ENCODE data around the gene CHAF1B.

CHAF1B gene

DNA sequence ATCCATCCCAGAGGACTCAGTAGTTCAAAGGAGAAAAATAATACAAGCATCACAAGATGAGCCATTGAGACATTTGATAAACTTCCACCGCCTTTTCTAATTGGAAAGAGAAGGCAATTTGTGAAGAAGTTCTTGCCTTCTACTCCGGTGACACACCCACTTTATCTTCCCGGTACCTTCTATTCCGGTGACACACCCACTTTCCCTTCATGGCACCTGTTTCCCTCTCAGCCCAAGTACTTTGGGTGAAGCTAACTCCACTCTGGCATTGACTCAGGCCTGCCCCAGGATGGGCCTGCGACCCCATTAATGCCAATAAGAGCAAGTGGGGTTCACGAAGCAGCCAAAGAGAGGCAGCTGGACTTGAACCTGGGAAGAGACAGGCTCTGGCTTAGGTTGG lies 56.5 kb downstream of the CHAF1B start:
- Histone ChIP-seq H3K4me3 (replicated peaks; ENCODE audit: insufficient read depth, low read length) (no peak overlapping the region), H3K27ac (replicated peaks) (no peak overlapping the region), H3K27me3 (ENCODE audit: insufficient read depth, poor library complexity, severe bottlenecking) (no peaks in the 10 kb centered on the region)
- TF ChIP-seq SPI1 (IDR thresholded peaks at IDR 0.05; ENCODE audit: borderline replicate concordance, low read depth) (no peak), CTCF (IDR thresholded peaks at IDR 0.05; ENCODE audit: insufficient read depth, low read length) (no peak), GABPA (IDR thresholded peaks at IDR 0.05; ENCODE audit: low read depth) (no peak), POLR2AphosphoS5 (IDR thresholded peaks at IDR 0.05; ENCODE audit: low read depth) (no peak)
- TF ChIP-seq, protein P1, sequence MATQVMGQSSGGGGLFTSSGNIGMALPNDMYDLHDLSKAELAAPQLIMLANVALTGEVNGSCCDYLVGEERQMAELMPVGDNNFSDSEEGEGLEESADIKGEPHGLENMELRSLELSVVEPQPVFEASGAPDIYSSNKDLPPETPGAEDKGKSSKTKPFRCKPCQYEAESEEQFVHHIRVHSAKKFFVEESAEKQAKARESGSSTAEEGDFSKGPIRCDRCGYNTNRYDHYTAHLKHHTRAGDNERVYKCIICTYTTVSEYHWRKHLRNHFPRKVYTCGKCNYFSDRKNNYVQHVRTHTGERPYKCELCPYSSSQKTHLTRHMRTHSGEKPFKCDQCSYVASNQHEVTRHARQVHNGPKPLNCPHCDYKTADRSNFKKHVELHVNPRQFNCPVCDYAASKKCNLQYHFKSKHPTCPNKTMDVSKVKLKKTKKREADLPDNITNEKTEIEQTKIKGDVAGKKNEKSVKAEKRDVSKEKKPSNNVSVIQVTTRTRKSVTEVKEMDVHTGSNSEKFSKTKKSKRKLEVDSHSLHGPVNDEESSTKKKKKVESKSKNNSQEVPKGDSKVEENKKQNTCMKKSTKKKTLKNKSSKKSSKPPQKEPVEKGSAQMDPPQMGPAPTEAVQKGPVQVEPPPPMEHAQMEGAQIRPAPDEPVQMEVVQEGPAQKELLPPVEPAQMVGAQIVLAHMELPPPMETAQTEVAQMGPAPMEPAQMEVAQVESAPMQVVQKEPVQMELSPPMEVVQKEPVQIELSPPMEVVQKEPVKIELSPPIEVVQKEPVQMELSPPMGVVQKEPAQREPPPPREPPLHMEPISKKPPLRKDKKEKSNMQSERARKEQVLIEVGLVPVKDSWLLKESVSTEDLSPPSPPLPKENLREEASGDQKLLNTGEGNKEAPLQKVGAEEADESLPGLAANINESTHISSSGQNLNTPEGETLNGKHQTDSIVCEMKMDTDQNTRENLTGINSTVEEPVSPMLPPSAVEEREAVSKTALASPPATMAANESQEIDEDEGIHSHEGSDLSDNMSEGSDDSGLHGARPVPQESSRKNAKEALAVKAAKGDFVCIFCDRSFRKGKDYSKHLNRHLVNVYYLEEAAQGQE (IDR thresholded peaks at IDR 0.05; ENCODE audit: insufficient replicate concordance, low read depth): no peak
- DNase-seq (ENCODE audit: low read depth in 1 of 2, low spot score in 1 of 2): no peak

GRCh38 chr21:36446301-36446700 lies 61.1 kb downstream of the CHAF1B start:
- DNase-seq (ENCODE audit: low read depth in 1 of 2, low spot score in 1 of 2): no peak

DNA sequence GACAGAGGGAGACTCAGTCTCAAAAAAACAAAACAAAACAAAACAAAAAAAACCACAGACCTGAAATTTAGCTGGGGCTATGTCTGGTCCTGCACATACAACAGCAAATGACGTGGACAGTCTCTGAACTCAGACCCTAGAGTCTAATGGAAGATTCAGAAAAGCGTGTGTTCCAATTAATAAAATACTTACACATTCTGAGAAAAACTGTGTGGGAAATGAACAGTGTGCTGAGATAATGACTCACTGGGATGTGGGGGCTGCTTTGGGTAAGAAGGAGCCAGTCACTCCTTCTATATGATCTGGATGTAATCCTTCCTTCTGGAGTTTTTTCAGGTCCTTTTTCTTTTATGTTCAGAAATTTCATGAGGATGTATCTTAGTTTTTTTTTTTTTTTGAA lies 65.3 kb downstream of the CHAF1B start:
- TF ChIP-seq POLR2AphosphoS5 (IDR thresholded peaks at IDR 0.05; ENCODE audit: low read depth) (no peak), CTCF (IDR thresholded peaks at IDR 0.05; ENCODE audit: insufficient read depth, low read length) (no peak), SPI1 (IDR thresholded peaks at IDR 0.05; ENCODE audit: borderline replicate concordance, low read depth) (no peak)
- TF ChIP-seq, protein P1 (IDR thresholded peaks at IDR 0.05; ENCODE audit: insufficient replicate concordance, low read depth): no peak
- no peak for DNase-seq (ENCODE audit: low read depth in 1 of 2, low spot score in 1 of 2)
- Histone ChIP-seq H3K27ac (replicated peaks) (no peak overlapping the region), H3K27me3 (ENCODE audit: insufficient read depth, poor library complexity, severe bottlenecking) (no peaks in the 10 kb centered on the region), H3K4me3 (replicated peaks; ENCODE audit: insufficient read depth, low read length) (no peak overlapping the region)

More at GRCh38 chr21:36446301-36446700, 61.1 kb downstream of the CHAF1B start:
- Histone ChIP-seq H3K27ac (replicated peaks) (no peak overlapping the region), H3K27me3 (ENCODE audit: insufficient read depth, poor library complexity, severe bottlenecking) (no peaks in the 10 kb centered on the region), H3K4me3 (replicated peaks; ENCODE audit: insufficient read depth, low read length) (no peak overlapping the region)
- no peak for TF ChIP-seq POLR2AphosphoS5 (IDR thresholded peaks at IDR 0.05; ENCODE audit: low read depth)
- TF ChIP-seq SPI1 (IDR thresholded peaks at IDR 0.05; ENCODE audit: borderline replicate concordance, low read depth): no peak
- TF ChIP-seq, protein P1 (IDR thresholded peaks at IDR 0.05; ENCODE audit: insufficient replicate concordance, low read depth): no peak
- TF ChIP-seq CTCF (IDR thresholded peaks at IDR 0.05; ENCODE audit: insufficient read depth, low read length): no peak
- no peak for TF ChIP-seq GABPA (IDR thresholded peaks at IDR 0.05; ENCODE audit: low read depth)

All from HL-60 (cell line).